ENCODE results near the gene NARF. TPM values are rescaled to one million over a fixed set of nuclear protein-coding genes. Genes with fewer than 3 reads are reported as not detected.

The NARF gene
- total RNA-seq, 4 donors from 2014 or later = 15.3 to 55.5 (median 33.3) TPM

GRCh38 chr17:82525712-82526111 lies 67.2 kb downstream of the NARF start:
- Histone ChIP-seq H3K27ac (peak overlapping the region; percentile 40 to 47), H3K4me1 (peaks cover 17 to 28% of the 10 kb centered on the region in 2 donors), H3K4me3 (no peak overlapping the region), H3K9me3 (no peaks in the 10 kb centered on the region), H3K27me3 (no peaks in the 10 kb centered on the region), H3K36me3 (no peaks in the 10 kb centered on the region)
- intact Hi-C loops (cut with DNase I; ENCODE audit: low total_unique reads) = no loop called here
- TF ChIP-seq CTCF (IDR thresholded peaks at IDR 0.05) (no peak), POLR2A (IDR thresholded peaks at IDR 0.05) (no peak)
- no peak for DNase-seq

DNA sequence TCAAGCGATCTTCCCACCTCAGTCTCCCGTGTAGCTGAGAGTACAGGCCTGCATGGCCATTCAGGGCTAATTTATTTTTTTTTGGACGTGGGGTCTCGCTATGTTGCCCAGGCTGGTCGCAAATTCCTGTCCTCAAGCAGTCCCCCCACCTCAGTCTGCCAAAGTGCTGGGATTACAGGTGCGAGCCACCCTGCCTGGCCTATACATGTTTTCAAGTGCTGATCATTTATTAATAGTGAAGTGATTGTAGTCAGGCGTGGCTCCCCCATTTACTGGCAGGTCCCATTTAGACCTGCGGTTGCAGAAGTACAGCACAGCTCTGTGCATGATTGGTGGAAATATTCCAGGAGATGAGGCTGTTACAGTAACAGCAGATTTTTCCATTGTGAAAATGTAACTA lies 69.4 kb downstream of the NARF start:
- Histone ChIP-seq H3K36me3 (no peaks in the 10 kb centered on the region), H3K27ac (peak overlapping the region; percentile 72 to 83), H3K4me1 (peaks cover 23 to 27% of the 10 kb centered on the region in 2 donors), H3K27me3 (no peaks in the 10 kb centered on the region), H3K9me3 (no peaks in the 10 kb centered on the region), H3K4me3 (no peak overlapping the region)
- TF ChIP-seq CTCF (IDR thresholded peaks at IDR 0.05) = no peak
- TF ChIP-seq POLR2A (IDR thresholded peaks at IDR 0.05) = no peak
- intact Hi-C loops (cut with DNase I; ENCODE audit: low total_unique reads) = no loop called here
- no peak for DNase-seq

DNA sequence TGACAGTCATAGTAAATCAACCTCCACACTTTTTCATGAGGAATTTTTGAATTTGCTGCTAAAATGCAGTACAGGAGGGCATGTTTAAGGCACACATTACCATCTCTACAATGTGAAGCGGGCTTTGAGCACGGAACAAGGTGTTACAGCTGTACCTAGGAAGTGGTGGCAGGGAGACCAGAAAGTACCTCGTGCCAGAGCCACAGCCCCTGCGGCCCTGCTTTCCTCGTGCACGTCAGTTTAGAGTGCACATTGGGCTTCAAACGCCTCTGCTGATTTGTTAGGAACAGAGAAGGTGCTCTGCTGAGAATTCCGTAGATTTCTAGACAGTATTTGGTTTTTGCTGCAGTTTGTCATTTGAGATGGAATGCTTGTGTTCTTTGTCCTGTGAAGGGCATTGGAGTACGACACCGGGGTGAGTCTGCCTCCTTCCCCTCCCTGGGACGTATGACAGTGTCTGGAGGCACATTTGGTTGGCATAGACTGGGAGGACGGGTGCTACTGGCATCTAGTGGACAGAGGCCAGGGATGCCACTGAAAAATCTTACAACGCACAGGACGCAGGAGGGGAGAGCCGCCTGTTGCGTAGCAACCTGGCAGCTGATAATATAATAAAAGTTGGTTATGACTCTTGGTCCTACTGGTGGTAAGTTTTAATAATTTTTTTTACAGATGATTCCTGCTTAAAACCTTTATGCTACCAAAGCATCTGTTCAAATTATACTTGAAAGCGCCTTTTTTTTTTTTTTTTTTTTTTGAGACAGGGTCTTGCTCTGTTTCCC lies 70.1 kb downstream of the NARF start:
- Histone ChIP-seq H3K27me3 (no peaks in the 10 kb centered on the region), H3K9me3 (no peaks in the 10 kb centered on the region), H3K4me1 (peaks cover 24 to 27% of the 10 kb centered on the region in 2 donors), H3K4me3 (no peak overlapping the region), H3K27ac (peak overlapping the region; percentile 72 to 83), H3K36me3 (no peaks in the 10 kb centered on the region)
- TF ChIP-seq CTCF (IDR thresholded peaks at IDR 0.05) = peak in 3 of 4 experiments; percentile 24 to 39 (median 37)
- TF ChIP-seq POLR2A (IDR thresholded peaks at IDR 0.05) = no peak
- intact Hi-C loops (cut with DNase I; ENCODE audit: low total_unique reads) = no loop called here
- DNase-seq = peak in 1 of 2 donors; percentile 46

DNA sequence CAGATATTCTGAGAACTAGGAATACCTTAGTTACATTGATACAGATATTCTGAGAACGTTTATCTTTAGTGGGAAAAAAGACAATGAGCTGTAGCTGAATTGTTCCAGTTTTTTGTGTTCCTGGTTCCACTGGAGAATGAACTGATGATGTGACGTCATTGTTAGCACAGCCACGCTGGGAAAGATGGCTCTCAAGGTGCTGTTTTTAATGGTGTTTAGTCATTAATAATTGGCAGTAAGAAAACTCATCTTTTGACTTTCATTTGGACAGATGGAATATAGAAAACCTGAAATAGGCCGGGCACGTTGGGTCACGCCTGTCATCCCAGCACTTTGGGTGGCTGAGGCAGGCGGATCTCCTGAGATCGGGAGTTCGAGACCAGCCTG lies 71.4 kb downstream of the NARF start:
- no peak for TF ChIP-seq CTCF (IDR thresholded peaks at IDR 0.05)
- TF ChIP-seq POLR2A (IDR thresholded peaks at IDR 0.05) = no peak
- Histone ChIP-seq H3K27me3 (no peaks in the 10 kb centered on the region), H3K4me3 (no peak overlapping the region), H3K36me3 (no peaks in the 10 kb centered on the region), H3K4me1 (peaks cover 22 to 31% of the 10 kb centered on the region in 2 donors), H3K27ac (peak overlapping the region; percentile 72 to 83), H3K9me3 (no peaks in the 10 kb centered on the region)
- intact Hi-C loops (cut with DNase I; ENCODE audit: low total_unique reads) = no loop called here
- no peak for DNase-seq

- intact Hi-C loops (cut with DNase I; ENCODE audit: low total_unique reads) = no loop called here
- TF ChIP-seq CTCF (IDR thresholded peaks at IDR 0.05) = no peak
- Histone ChIP-seq H3K27me3 (no peaks in the 10 kb centered on the region), H3K36me3 (no peaks in the 10 kb centered on the region), H3K4me1 (peaks cover 18 to 31% of the 10 kb centered on the region in 2 donors), H3K4me3 (no peak overlapping the region), H3K9me3 (no peaks in the 10 kb centered on the region), H3K27ac (peak overlapping the region; percentile 13 to 60)
- DNase-seq = no peak
These were observed 72.9 kb downstream of the NARF start for GRCh38 chr17:82531431-82531881.

All from uterus (tissue), 4 donors.